ENCODE measurements around the gene FBXO9.

- TF ChIP-seq CTCF (IDR thresholded peaks at IDR 0.05) (no peak), ZFX (IDR thresholded peaks at IDR 0.05; ENCODE audit: borderline replicate concordance) (no peak)
Measured at GRCh38 chr6:53115741-53116140, 50.5 kb downstream of the FBXO9 start.

All from 22Rv1 (cell line).